ENCODE data around the gene SUN2. TPM values are rescaled to one million over a fixed set of nuclear protein-coding genes. Genes with fewer than 3 reads are reported as not detected.

Gene SUN2
- total RNA-seq, 2 donors from 2014 or later, result 106 to 123 TPM

DNA sequence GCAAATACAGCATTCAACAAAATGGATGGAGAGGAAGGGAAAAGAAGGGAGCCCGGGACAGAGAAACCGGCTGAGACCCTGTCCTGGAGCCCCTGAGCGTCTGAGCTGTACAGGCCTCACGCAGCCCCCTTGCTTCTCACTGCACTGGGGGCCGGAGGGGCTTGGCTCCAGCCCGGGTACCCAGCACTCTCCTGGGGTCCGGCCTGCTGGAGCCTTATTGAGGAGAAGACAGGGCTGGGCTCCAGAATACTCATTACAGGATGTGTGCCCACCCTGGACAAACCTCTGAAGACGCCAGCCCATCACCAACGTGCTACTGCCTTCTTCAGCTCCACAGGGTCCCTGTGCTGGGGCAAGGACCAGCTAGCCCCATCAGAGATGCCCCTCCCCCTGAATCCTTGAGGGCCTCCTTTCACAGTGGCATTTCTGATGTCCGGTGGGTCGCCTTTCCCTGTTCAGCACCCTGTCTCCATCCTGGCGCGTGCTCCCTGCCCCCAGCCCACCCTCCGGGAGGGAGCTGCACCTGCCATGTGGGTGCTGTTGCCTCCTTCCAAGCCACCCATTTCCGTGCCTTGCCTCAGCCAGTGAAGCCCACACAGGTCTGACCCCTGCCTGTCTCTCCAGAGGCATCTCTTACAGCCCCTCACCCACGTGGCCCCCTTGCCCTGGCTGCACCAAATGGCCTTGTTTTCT is 14.6 kb upstream of the SUN2 start:
- Histone ChIP-seq H3K9ac (ENCODE audit: low read depth in 2 of 2, low read length in 2 of 2) (no peak overlapping the region), H3K9me3 (no peaks in the 10 kb centered on the region), H3K4me3 (no peak overlapping the region), H3K27ac (no peak overlapping the region), H3K27me3 (no peaks in the 10 kb centered on the region), H3K36me3 (no peaks in the 10 kb centered on the region), H3K4me1 (no peaks in the 10 kb centered on the region)
- intact Hi-C loops (cut with DNase I), result loop anchor here (10.0 kb wide), 1 partner anchor 74 kb away; the partner anchor contains the start of gene NPTXR
- TF ChIP-seq, protein P1, sequence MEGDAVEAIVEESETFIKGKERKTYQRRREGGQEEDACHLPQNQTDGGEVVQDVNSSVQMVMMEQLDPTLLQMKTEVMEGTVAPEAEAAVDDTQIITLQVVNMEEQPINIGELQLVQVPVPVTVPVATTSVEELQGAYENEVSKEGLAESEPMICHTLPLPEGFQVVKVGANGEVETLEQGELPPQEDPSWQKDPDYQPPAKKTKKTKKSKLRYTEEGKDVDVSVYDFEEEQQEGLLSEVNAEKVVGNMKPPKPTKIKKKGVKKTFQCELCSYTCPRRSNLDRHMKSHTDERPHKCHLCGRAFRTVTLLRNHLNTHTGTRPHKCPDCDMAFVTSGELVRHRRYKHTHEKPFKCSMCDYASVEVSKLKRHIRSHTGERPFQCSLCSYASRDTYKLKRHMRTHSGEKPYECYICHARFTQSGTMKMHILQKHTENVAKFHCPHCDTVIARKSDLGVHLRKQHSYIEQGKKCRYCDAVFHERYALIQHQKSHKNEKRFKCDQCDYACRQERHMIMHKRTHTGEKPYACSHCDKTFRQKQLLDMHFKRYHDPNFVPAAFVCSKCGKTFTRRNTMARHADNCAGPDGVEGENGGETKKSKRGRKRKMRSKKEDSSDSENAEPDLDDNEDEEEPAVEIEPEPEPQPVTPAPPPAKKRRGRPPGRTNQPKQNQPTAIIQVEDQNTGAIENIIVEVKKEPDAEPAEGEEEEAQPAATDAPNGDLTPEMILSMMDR (IDR thresholded peaks at IDR 0.05), result no peak
- no peak for DNase-seq

DNA sequence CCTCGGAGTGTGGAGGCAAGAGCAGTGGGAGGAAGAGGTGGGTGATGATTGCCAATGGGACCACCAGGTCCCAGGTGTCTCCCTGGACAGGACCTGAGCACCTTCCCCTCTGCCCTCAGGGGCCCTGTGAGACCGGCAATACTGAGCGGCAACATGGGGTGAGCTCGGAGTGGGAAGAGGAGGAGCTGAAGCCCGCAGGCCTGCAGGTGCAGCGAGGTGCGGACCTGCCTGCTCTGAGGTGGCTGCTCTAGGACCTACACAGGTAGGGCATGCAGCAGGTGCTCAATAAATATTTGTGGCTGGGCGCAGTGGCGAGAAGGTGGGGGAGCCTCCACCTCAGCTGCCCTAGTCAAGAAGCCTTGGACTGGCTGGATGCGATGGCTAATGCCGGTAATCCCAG is 12.2 kb upstream of the SUN2 start:
- no peak overlapping the region for H3K4me3 ChIP-seq
- DNase-seq, result no peak
- no peaks in the 10 kb centered on the region for H3K36me3 ChIP-seq
- no peaks in the 10 kb centered on the region for H3K4me1 ChIP-seq
- no peaks in the 10 kb centered on the region for H3K27me3 ChIP-seq
- H3K27ac ChIP-seq, result no peak overlapping the region
- no peaks in the 10 kb centered on the region for H3K9me3 ChIP-seq
- TF ChIP-seq, protein P1 (IDR thresholded peaks at IDR 0.05), result no peak
- no peak overlapping the region for H3K9ac ChIP-seq (ENCODE audit: low read depth in 2 of 2, low read length in 2 of 2)
- intact Hi-C loops (cut with DNase I), result loop anchor here (5.0 to 10.0 kb wide), 2 partner anchors 94 to 347 kb away; no protein-coding TSS in a partner anchor

DNA sequence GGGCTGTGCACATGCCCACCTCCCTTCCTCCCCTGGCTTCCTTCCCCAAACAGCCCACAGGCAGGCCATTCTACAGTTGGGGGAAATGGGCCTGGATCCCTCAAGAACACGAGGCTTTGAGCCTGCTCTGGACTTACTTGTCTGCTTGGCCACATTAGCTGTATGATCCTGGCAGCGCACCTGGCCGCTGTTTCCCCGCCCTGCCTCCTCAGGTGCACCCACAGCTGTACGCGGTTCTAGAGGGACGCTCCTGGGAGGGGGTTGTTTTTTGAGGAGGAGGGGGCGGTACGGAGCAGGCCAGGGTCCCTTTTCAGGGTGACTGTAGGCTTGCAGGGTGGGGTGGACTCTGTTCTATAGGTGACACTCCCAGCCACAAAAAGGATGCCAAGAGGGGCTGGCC is 11.5 kb upstream of the SUN2 start:
- intact Hi-C loops (cut with DNase I), result loop anchor here (2.0 to 10.0 kb wide), 3 partner anchors 35 to 347 kb away; no protein-coding TSS in a partner anchor
- no peak for DNase-seq
- TF ChIP-seq, protein P1 (IDR thresholded peaks at IDR 0.05), result no peak

DNA sequence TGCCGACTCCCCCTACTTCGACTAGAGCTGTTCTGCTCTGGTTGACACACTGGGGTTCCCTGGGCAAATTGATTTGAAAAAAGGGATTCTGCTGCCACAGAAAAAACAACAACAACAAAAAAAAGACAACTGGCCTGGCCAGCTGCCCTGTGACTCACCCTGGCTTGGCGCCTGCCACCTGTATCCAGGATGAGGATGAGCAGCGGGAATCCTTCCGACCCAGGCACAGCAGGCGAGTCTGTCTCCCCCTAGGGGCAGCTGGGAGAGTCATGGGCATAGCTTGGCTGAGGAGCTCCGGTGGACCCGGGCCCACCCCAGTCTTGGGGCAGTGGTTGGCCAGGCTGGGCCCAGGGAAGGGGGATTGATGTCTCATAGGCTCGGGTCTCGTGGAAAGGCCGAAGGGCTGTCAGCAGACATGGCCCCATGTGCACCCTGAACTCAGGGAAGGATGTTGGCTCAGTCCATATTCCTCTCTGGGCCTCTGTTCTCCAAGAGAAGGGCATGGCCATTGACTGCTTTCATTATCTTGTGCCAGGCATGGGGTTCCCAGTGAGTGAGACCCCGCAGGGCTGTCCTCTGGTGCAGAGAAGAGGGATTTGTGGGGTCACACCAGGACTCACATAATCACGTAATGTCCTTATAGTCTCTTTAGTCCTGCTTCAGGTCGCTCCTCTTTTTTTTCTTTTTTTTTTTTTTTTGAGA is 10.4 kb upstream of the SUN2 start:
- Histone ChIP-seq H3K4me3 (no peak overlapping the region), H3K36me3 (no peaks in the 10 kb centered on the region), H3K27ac (no peak overlapping the region), H3K4me1 (no peaks in the 10 kb centered on the region), H3K9me3 (no peaks in the 10 kb centered on the region), H3K27me3 (no peaks in the 10 kb centered on the region), H3K9ac (ENCODE audit: low read depth in 2 of 2, low read length in 2 of 2) (no peak overlapping the region)
- peak; percentile 77 for DNase-seq
- intact Hi-C loops (cut with DNase I), result loop anchor here (2.0 to 10.0 kb wide), 3 partner anchors 33 to 349 kb away; no protein-coding TSS in a partner anchor
- TF ChIP-seq, protein P1 (IDR thresholded peaks at IDR 0.05), result peak; percentile 77

More for the DNA sequence above, 11.5 kb upstream of the SUN2 start:
- Histone ChIP-seq H3K9me3 (no peaks in the 10 kb centered on the region), H3K27ac (no peak overlapping the region), H3K4me3 (no peak overlapping the region), H3K4me1 (no peaks in the 10 kb centered on the region), H3K27me3 (no peaks in the 10 kb centered on the region), H3K36me3 (no peaks in the 10 kb centered on the region), H3K9ac (ENCODE audit: low read depth in 2 of 2, low read length in 2 of 2) (no peak overlapping the region)

DNA sequence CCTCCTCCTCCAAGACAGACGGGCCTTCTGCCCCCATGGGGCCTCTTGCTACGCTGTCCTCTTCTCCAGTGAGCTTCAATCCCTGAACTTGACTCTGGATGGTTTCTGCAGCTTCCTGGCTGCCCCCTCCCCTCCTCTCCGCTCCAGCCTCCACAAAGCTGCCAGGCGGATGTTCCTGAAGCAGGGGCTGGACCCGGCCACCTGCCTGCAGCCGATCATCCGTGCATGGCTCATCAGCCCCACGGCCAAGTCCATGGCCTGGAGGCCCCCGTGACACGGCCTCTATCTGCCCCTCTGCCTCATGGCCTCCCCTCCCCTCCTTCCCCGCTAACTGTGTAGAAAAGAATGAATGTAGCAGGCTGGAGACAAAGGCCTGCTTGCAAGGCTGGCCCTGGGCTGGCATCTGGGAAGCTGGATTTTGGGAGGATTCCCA is 6.8 kb upstream of the SUN2 start:
- TF ChIP-seq, protein P1 (IDR thresholded peaks at IDR 0.05), result no peak
- intact Hi-C loops (cut with DNase I), result loop anchor here (10.0 kb wide), 1 partner anchor 352 kb away; no protein-coding TSS in a partner anchor
- Histone ChIP-seq H3K27ac (no peak overlapping the region), H3K9ac (ENCODE audit: low read depth in 2 of 2, low read length in 2 of 2) (no peak overlapping the region), H3K9me3 (no peaks in the 10 kb centered on the region), H3K4me3 (no peak overlapping the region), H3K27me3 (no peaks in the 10 kb centered on the region), H3K4me1 (no peaks in the 10 kb centered on the region), H3K36me3 (no peaks in the 10 kb centered on the region)
- no peak for DNase-seq
